MM.1S (cell line): ENCODE results near the gene NSD1.

Experiments used
- CTCF ChIP-seq: fragments of 300-600 bp; sonication (generic); IDR thresholded peaks from 2 replicates; pipeline ENCODE4 v1.5.1; 2016; ENCODE audit warnings: antibody characterized with exemption, low read length, mixed read lengths
- EZH2 ChIP-seq: fragments of 300-600 bp; sonication (generic); optimal IDR thresholded peaks from 2 replicates; pipeline ENCODE3; 2017; ENCODE audit warnings: low read depth, mild to moderate bottlenecking, antibody characterized with exemption, low read length, mixed read lengths
- EZH2phosphoT487 ChIP-seq: fragments of 300-600 bp; sonication (generic); IDR thresholded peaks from 2 replicates; pipeline ENCODE4 v1.6.1; 2018; ENCODE audit warnings: antibody characterized with exemption, low read length

DNA sequence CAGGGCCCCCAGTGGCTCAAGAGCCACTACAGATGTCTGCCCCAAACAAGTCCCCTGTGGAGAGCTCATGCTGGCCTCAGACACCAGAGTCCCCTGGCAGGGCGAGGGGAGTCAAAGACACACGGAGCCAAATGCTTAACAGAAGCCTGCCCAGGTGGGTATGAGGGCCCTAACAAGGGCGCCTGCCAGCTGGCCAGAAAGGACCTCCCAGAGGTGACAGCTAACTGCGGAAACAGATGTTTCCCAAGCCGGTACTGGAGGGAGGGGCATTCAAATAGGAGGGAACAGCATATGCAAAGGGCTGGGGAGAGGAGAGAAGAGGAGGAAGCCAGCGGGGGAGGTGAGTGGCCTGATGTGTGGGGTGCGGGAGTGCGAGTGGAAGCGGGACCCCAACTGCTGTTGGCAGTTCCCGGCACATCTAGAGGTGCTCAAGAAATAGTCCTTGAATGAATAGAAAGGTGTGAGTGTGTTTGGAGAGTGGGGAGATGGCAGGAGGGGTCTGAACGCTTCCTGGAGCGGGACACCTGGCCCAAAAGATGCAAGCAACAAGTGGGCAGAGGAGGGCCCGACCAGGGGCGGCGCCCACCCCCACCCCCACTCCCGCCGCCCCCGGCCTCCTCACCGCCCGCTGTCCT is 177.3 kb downstream of the NSD1 start:
- TF ChIP-seq CTCF: no peak
- no peak for TF ChIP-seq EZH2phosphoT487
- TF ChIP-seq EZH2: no peak
